Lower lobe of right lung (tissue), 2 donors: ENCODE data around the gene CDHR4. TPM values are rescaled to one million over a fixed set of nuclear protein-coding genes. Genes with fewer than 3 reads are reported as not detected.

Experiments used
- ATAC-seq, 2 donors: fragments of 200-7000 bp; cut with Tn5 transposase; one replicate each; pipeline ENCODE4 v1.9.1; 2020 to 2022; ENCODE audit warnings: mild to moderate bottlenecking in 2 of 2, moderate library complexity in 2 of 2
- DNase-seq: peaks from one replicate; pipeline ENCODE4 v3.0.0-alpha.2; 2020
- H3K27ac ChIP-seq: fragments of 200-600 bp; one replicate; pipeline ENCODE4 v1.8.0; 2022
- H3K27me3 ChIP-seq: fragments of 200-600 bp; one replicate; pipeline ENCODE4 v1.8.0; 2022; ENCODE audit warnings: low read depth
- H3K36me3 ChIP-seq: fragments of 200-600 bp; one replicate; pipeline ENCODE4 v1.8.0; 2022; ENCODE audit warnings: mild to moderate bottlenecking
- H3K4me1 ChIP-seq: fragments of 200-600 bp; one replicate; pipeline ENCODE4 v1.8.0; 2022
- H3K4me3 ChIP-seq: fragments of 200-600 bp; one replicate; pipeline ENCODE4 v1.8.0; 2022; ENCODE audit warnings: mild to moderate bottlenecking
- H3K9me3 ChIP-seq: fragments of 200-600 bp; one replicate; pipeline ENCODE4 v1.8.0; 2022
- intact Hi-C: fragments of 100-400 bp; cut with DNase I; formaldehyde crosslinking; loops from one replicate; pipeline ENCODE4 v1.11.0; 2022
- total RNA-seq: library from RNA; stranded (reverse); fragmentation: NEBNext Ultra II Directional; extraction: Animal tissue kit (Norgen Biotek cat#: 25700); gene quantifications from one replicate; pipeline ENCODE4 v1.2.1, GENCODE V29; 2021
- TF ChIP-seq, protein P1 (sequence below): fragments of 200-600 bp; IDR thresholded peaks from one replicate; pipeline ENCODE4 v1.8.0; 2022; ENCODE audit warnings: antibody characterized with exemption, mild to moderate bottlenecking
- donor health status: DM: no; HTN: yes; CAD: no; lungs with severe emphysema.

The CDHR4 gene
- total RNA-seq, 1 donor from 2014 or later = 9.6 TPM

DNA sequence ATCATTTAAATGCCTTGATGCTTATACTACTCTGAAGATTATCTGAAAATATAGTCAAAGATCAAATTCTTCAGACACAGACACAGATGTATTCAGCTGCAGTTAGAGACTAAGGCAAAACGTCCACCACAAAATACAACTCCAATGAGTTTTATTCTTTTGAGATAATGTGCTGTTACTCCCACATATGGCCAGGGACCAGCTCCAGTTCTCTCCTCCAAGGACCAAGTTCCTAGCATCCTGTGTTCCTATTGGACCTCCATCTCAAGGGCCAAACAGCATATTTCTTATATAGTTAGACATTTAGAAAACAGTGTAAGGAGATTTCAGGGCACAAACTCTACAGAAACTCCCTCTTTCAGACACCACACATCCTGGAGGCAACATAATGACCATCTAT is 40.4 kb downstream of the CDHR4 start:
- intact Hi-C loops = no loop called here
- Histone ChIP-seq H3K4me1 (peaks cover 14% of the 10 kb centered on the region), H3K9me3 (no peaks in the 10 kb centered on the region), H3K27me3 (no peaks in the 10 kb centered on the region), H3K36me3 (peaks cover 5% of the 10 kb centered on the region), H3K4me3 (no peak overlapping the region), H3K27ac (no peak overlapping the region)
- DNase-seq (no peak), ATAC-seq (no peak)
- TF ChIP-seq, protein P1, sequence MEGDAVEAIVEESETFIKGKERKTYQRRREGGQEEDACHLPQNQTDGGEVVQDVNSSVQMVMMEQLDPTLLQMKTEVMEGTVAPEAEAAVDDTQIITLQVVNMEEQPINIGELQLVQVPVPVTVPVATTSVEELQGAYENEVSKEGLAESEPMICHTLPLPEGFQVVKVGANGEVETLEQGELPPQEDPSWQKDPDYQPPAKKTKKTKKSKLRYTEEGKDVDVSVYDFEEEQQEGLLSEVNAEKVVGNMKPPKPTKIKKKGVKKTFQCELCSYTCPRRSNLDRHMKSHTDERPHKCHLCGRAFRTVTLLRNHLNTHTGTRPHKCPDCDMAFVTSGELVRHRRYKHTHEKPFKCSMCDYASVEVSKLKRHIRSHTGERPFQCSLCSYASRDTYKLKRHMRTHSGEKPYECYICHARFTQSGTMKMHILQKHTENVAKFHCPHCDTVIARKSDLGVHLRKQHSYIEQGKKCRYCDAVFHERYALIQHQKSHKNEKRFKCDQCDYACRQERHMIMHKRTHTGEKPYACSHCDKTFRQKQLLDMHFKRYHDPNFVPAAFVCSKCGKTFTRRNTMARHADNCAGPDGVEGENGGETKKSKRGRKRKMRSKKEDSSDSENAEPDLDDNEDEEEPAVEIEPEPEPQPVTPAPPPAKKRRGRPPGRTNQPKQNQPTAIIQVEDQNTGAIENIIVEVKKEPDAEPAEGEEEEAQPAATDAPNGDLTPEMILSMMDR = no peak

DNA sequence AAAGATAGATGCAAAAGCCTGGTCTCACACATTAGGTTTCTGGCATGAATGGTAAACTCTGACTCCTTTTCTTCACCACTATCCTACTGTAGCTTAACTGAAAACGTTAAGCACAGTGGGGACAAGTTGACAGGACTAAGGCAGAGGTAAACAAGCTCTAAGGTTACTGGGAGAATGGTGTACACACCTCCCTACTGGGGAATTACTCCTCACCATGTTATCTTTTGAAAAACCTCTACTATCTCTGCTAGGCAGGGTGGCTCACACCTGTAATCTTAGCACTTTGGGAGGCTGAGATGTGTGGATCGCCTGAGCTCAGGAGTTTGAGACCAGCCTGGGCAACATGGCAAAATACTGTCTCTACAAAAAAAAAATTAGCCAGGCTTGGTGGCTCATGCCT is 42.5 kb downstream of the CDHR4 start:
- Histone ChIP-seq H3K4me1 (peaks cover 19% of the 10 kb centered on the region), H3K4me3 (no peak overlapping the region), H3K27me3 (no peaks in the 10 kb centered on the region), H3K9me3 (no peaks in the 10 kb centered on the region), H3K27ac (no peak overlapping the region), H3K36me3 (no peaks in the 10 kb centered on the region)
- no peak for ATAC-seq
- DNase-seq = no peak
- TF ChIP-seq, protein P1 = no peak
- intact Hi-C loops = no loop called here

DNA sequence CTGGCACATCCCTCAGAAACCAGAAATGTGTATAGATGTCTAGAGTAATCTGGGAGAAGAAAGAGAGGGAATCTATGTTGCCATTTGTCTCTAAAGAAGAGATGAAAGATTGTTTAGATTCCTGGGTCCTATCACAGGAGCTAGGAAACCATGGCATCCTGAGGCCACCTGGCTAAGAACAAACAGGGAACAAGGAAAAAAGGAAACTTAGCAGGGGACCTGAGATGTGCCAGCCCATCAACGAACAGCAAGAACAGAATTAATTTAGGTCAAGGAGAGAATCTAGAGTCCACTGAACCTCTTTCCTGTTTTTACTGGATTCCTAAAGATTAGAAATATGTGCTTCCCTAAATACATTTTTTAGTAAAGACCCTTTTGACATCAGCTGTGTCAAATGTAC is 43.6 kb downstream of the CDHR4 start:
- intact Hi-C loops = no loop called here
- TF ChIP-seq, protein P1 = no peak
- peaks cover 19% of the 10 kb centered on the region for H3K4me1 ChIP-seq
- no peak for ATAC-seq
- no peaks in the 10 kb centered on the region for H3K36me3 ChIP-seq
- no peak overlapping the region for H3K27ac ChIP-seq
- no peak for DNase-seq
- H3K9me3 ChIP-seq = no peaks in the 10 kb centered on the region
- H3K4me3 ChIP-seq = no peak overlapping the region
- no peaks in the 10 kb centered on the region for H3K27me3 ChIP-seq

DNA sequence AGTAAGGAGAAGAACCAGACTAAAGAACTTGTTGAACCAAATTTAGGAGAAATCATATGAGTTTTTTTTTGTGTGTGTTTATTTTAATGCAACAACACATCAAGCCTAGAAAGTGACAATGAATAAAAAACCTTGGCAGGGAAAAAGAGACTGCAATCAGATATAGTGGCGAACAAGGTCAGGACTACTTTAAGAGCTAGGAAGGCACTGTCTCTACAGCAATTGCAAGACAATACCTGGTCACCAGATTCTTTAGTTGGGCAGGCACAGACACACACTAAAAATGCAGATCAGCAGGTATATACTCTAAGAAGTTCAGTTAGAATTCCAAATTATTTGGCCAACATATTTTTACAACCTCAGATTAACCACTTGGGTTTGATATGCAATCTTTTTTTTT is 45.1 kb downstream of the CDHR4 start:
- peaks cover 7% of the 10 kb centered on the region for H3K36me3 ChIP-seq
- TF ChIP-seq, protein P1 = no peak
- H3K27ac ChIP-seq = no peak overlapping the region
- DNase-seq = no peak
- intact Hi-C loops = no loop called here
- H3K9me3 ChIP-seq = no peaks in the 10 kb centered on the region
- H3K4me1 ChIP-seq = peaks cover 25% of the 10 kb centered on the region
- H3K27me3 ChIP-seq = no peaks in the 10 kb centered on the region
- H3K4me3 ChIP-seq = no peak overlapping the region
- no peak for ATAC-seq

DNA sequence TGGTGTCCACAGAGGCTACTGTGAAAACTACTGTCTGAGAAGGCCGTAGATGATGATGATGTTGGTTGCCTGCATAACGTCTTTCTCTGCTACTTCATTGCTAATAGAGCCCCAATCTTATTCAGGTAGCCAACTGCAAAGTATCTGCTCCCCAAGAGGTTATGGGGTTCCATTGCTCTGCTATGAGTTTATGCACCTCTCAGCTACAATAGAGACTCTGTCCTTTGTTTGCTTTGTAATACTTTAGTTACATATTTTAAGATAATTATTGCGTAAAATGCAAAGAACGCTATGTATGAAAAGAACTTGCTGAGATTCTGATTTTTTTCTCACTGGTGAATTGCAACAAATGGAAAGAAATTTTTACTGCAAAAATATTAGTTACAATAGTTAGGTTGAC is 48.2 kb downstream of the CDHR4 start:
- no peak overlapping the region for H3K27ac ChIP-seq

More for the DNA sequence above, 48.2 kb downstream of the CDHR4 start:
- intact Hi-C loops = no loop called here
- no peak for DNase-seq
- TF ChIP-seq, protein P1 = no peak
- no peaks in the 10 kb centered on the region for H3K27me3 ChIP-seq
- peaks cover 35% of the 10 kb centered on the region for H3K36me3 ChIP-seq
- no peaks in the 10 kb centered on the region for H3K9me3 ChIP-seq
- no peak overlapping the region for H3K4me3 ChIP-seq
- ATAC-seq = peak; percentile 49 to 62
- peaks cover 15% of the 10 kb centered on the region for H3K4me1 ChIP-seq
